ENCODE data around the gene CASQ1.
A peak's percentile ranks its signal among the peaks of the same experiment; 100 is the strongest.

The CASQ1 gene

DNA sequence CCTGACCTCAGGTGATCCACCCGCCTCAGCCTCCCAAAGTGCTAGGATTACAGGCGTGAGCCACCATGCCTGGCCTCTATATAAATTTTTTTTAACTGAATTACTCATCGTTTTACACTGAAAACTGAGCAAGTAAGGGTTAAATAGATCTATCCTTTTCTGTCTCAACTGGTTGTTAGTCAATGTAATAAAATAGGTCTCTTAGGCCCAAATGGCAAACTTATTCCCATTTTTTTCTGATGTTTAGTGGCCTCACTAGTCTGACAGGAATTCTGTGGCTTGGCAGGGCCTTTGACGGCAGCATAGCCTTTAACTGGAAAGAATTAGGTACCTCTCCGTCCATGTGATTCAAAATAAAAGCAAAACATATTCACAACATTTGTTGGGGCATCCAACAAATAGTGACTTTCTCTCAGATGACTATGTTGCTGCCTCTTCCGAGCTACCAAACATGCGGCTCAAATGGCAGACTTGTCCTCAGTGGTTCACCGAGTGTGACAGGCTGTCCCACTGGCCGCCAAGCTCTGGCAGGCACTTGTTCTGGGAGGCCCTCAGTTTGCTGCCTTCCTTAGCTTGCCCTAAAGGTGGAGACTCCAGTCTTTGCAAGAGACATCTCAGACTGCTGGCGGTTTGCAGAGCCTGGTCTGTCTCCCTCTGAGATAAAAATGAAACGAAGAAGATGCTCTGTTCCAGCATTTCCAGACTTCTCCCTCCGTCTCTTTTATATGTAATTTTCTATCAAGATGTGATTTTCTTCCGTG lies 21.6 kb upstream of the CASQ1 start:
- no peak for DNase-seq (ENCODE audit: low read depth)
- H3K36me3 ChIP-seq (ENCODE audit: control insufficient read depth, insufficient read depth, low read length, severe bottlenecking) = no peaks in the 10 kb centered on the region
- peak overlapping the region; percentile 34 for H3K4me3 ChIP-seq (ENCODE audit: low read length)
- H3K27me3 ChIP-seq (replicated peaks; ENCODE audit: control insufficient read depth, insufficient read depth, low read length) = peaks cover 12% of the 10 kb centered on the region
- H3K9me3 ChIP-seq (ENCODE audit: control insufficient read depth, low read length) = no peaks in the 10 kb centered on the region
- peaks cover 33% of the 10 kb centered on the region for H3K4me1 ChIP-seq (ENCODE audit: control insufficient read depth, insufficient read depth, low read length)
- peak overlapping the region; percentile 1 for H3K9ac ChIP-seq (ENCODE audit: low read length)

DNA sequence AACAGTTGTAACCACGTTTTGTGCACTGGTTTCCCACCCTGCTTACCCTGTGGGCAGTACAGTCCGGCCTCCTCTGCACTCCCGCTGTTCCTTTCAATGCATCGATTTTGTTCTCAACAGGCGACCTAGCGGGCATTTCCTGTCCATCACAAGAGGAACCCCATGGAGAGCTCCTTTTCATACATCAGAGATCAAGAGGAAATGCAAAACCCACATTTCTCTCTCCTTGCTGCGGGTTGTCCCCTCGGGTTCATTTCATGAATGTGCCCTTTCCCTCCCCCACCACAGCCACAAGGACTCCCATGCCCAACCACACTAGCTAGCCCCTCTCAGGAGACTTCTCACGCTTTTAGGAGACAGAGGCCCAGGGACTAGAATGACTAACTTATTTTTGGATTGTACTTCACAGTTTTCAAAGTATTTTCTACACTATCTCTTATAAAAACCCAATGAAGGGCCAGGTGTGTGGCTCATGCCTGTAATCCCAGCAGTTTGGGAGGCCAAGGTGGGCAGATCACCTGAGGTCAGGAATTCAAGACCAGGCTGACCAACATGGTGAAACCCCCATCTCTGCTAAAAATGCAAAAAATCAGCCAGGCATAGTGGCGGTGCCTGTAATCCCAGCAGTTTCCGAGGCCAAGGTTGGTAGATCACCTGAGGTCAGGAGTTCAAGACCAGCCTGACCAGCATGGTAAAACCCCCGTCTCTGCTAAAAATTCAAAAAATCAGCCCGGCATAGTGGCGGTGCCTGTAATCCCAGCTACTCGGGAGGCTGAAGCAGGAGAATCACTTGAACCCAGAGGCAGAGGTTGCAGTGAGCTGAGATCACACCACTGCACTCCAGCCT lies 20.6 kb upstream of the CASQ1 start:
- Histone ChIP-seq H3K9ac (ENCODE audit: low read length) (peak overlapping the region; percentile 1), H3K27me3 (replicated peaks; ENCODE audit: control insufficient read depth, insufficient read depth, low read length) (peaks cover 17% of the 10 kb centered on the region), H3K4me1 (ENCODE audit: control insufficient read depth, insufficient read depth, low read length) (peaks cover 36% of the 10 kb centered on the region), H3K36me3 (ENCODE audit: control insufficient read depth, insufficient read depth, low read length, severe bottlenecking) (no peaks in the 10 kb centered on the region), H3K4me3 (ENCODE audit: low read length) (peak overlapping the region; percentile 34), H3K9me3 (ENCODE audit: control insufficient read depth, low read length) (no peaks in the 10 kb centered on the region)
- no peak for DNase-seq (ENCODE audit: low read depth)

DNA sequence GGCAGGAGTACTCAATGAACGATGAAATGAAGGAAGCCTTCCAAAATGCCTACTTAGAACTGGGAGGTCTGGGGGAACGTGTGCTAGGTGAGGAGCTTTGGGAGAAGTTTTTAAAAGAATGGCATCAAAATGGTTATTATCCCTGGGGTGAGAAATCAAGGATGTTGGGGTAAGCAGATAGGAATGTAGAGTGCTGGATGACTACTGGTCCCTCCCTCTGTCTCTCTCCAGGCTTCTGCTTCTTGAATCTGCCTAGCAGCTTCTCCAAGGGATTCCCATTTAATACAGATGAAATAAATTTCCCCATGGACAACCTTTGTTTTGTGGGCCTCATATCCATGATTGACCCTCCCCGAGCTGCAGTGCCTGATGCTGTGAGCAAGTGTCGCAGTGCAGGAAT lies 19.0 kb upstream of the CASQ1 start:
- no peaks in the 10 kb centered on the region for H3K9me3 ChIP-seq (ENCODE audit: control insufficient read depth, low read length)
- no peaks in the 10 kb centered on the region for H3K36me3 ChIP-seq (ENCODE audit: control insufficient read depth, insufficient read depth, low read length, severe bottlenecking)
- no peak overlapping the region for H3K4me3 ChIP-seq (ENCODE audit: low read length)
- peaks cover 42% of the 10 kb centered on the region for H3K4me1 ChIP-seq (ENCODE audit: control insufficient read depth, insufficient read depth, low read length)
- peaks cover 14% of the 10 kb centered on the region for H3K27me3 ChIP-seq (replicated peaks; ENCODE audit: control insufficient read depth, insufficient read depth, low read length)
- DNase-seq (ENCODE audit: low read depth) = peak; percentile 23
- no peak overlapping the region for H3K9ac ChIP-seq (ENCODE audit: low read length)

GRCh38 chr1:160171980-160172379 lies 18.4 kb upstream of the CASQ1 start:
- DNase-seq (ENCODE audit: low read depth) = no peak
- Histone ChIP-seq H3K4me1 (ENCODE audit: control insufficient read depth, insufficient read depth, low read length) (peaks cover 46% of the 10 kb centered on the region), H3K36me3 (ENCODE audit: control insufficient read depth, insufficient read depth, low read length, severe bottlenecking) (no peaks in the 10 kb centered on the region), H3K4me3 (ENCODE audit: low read length) (no peak overlapping the region), H3K27me3 (replicated peaks; ENCODE audit: control insufficient read depth, insufficient read depth, low read length) (peaks cover 11% of the 10 kb centered on the region), H3K9me3 (ENCODE audit: control insufficient read depth, low read length) (no peaks in the 10 kb centered on the region), H3K9ac (ENCODE audit: low read length) (no peak overlapping the region)

- peaks cover 31% of the 10 kb centered on the region for H3K27me3 ChIP-seq (replicated peaks; ENCODE audit: control insufficient read depth, insufficient read depth, low read length)
- peaks cover 21% of the 10 kb centered on the region for H3K4me1 ChIP-seq (ENCODE audit: control insufficient read depth, insufficient read depth, low read length)
- H3K9me3 ChIP-seq (ENCODE audit: control insufficient read depth, low read length) = no peaks in the 10 kb centered on the region
- H3K4me3 ChIP-seq (ENCODE audit: low read length) = no peak overlapping the region
- H3K9ac ChIP-seq (ENCODE audit: low read length) = no peak overlapping the region
- H3K36me3 ChIP-seq (ENCODE audit: control insufficient read depth, insufficient read depth, low read length, severe bottlenecking) = no peaks in the 10 kb centered on the region
- no peak for DNase-seq (ENCODE audit: low read depth)
Observed at GRCh38 chr1:160177231-160177630, 13.1 kb upstream of the CASQ1 start.

DNA sequence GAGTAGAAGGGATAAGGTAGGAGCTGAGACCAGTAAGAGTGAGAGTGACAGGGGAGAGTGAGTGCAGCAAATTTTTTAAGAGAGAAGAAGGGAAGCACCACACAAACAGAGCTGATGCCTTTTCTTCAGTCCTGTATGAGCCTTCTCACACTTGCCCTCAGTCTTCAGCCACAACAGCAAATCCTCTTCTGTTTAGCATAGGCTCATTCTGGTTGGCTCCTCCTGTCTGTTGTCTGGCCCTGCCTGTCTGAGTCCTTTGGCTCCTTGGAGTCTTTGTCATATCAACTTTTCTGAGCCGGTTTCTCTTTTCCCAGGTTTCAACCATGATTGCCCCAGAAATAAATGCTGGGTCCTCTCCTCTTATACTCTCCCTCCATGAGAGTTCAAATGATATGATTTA lies 12.7 kb upstream of the CASQ1 start:
- Histone ChIP-seq H3K27me3 (replicated peaks; ENCODE audit: control insufficient read depth, insufficient read depth, low read length) (peaks cover 31% of the 10 kb centered on the region), H3K9me3 (ENCODE audit: control insufficient read depth, low read length) (no peaks in the 10 kb centered on the region), H3K4me3 (ENCODE audit: low read length) (no peak overlapping the region), H3K4me1 (ENCODE audit: control insufficient read depth, insufficient read depth, low read length) (peaks cover 21% of the 10 kb centered on the region), H3K36me3 (ENCODE audit: control insufficient read depth, insufficient read depth, low read length, severe bottlenecking) (no peaks in the 10 kb centered on the region), H3K9ac (ENCODE audit: low read length) (no peak overlapping the region)
- DNase-seq (ENCODE audit: low read depth) = no peak

- Histone ChIP-seq H3K36me3 (ENCODE audit: control insufficient read depth, insufficient read depth, low read length, severe bottlenecking) (no peaks in the 10 kb centered on the region), H3K4me1 (ENCODE audit: control insufficient read depth, insufficient read depth, low read length) (peaks cover 21% of the 10 kb centered on the region), H3K4me3 (ENCODE audit: low read length) (no peak overlapping the region), H3K27me3 (replicated peaks; ENCODE audit: control insufficient read depth, insufficient read depth, low read length) (peaks cover 26% of the 10 kb centered on the region), H3K9me3 (ENCODE audit: control insufficient read depth, low read length) (no peaks in the 10 kb centered on the region), H3K9ac (ENCODE audit: low read length) (no peak overlapping the region)
- DNase-seq (ENCODE audit: low read depth) = no peak
Observed at GRCh38 chr1:160178731-160179130, 11.6 kb upstream of the CASQ1 start.

DNA sequence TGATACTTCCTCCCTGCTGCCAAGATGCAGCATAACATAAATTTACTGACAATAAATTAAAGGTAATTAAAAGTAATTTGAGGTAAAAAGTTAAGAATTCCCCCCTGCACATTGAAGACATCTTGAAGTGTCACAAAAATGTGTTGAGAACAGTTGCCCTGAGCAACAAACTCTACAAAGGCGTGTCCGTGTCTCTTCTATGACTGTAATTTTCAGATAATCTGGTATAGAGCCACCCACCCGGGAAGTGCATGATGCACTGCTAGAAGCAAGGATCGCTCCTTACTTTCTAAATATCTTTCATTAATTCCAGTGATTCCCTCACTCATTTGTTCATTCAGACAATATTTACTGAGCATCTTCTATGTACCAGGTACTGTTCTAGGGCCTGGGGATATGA lies 11.0 kb upstream of the CASQ1 start:
- Histone ChIP-seq H3K36me3 (ENCODE audit: control insufficient read depth, insufficient read depth, low read length, severe bottlenecking) (no peaks in the 10 kb centered on the region), H3K4me1 (ENCODE audit: control insufficient read depth, insufficient read depth, low read length) (peaks cover 21% of the 10 kb centered on the region), H3K9ac (ENCODE audit: low read length) (no peak overlapping the region), H3K9me3 (ENCODE audit: control insufficient read depth, low read length) (no peaks in the 10 kb centered on the region), H3K27me3 (replicated peaks; ENCODE audit: control insufficient read depth, insufficient read depth, low read length) (peaks cover 20% of the 10 kb centered on the region), H3K4me3 (ENCODE audit: low read length) (no peak overlapping the region)
- DNase-seq (ENCODE audit: low read depth) = no peak

DNA sequence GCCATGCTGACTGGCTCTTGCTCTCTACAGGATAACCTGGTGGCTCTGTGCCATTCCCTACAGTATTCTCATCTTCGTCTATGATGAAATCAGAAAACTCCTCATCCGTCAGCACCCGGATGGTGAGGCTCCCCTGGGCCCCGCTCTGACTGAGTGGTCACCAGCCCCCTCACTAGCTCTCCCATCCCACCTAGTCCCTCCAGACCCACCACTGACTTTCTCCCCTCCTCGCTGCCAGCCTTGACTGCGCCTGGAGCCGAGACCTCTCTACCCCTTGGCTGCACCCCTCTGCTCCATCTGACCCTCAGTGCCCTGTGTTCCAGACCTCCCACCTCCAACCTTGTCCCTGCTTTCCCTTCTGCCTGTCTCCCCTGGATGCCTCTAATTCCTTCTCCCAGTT lies 4.1 kb upstream of the CASQ1 start:
- H3K9me3 ChIP-seq (ENCODE audit: control insufficient read depth, low read length) = no peaks in the 10 kb centered on the region
- no peaks in the 10 kb centered on the region for H3K36me3 ChIP-seq (ENCODE audit: control insufficient read depth, insufficient read depth, low read length, severe bottlenecking)
- no peak overlapping the region for H3K9ac ChIP-seq (ENCODE audit: low read length)
- H3K27me3 ChIP-seq (replicated peaks; ENCODE audit: control insufficient read depth, insufficient read depth, low read length) = peaks cover 30% of the 10 kb centered on the region
- H3K4me3 ChIP-seq (ENCODE audit: low read length) = no peak overlapping the region
- H3K4me1 ChIP-seq (ENCODE audit: control insufficient read depth, insufficient read depth, low read length) = peaks cover 6% of the 10 kb centered on the region
- DNase-seq (ENCODE audit: low read depth) = no peak

- H3K9ac ChIP-seq (ENCODE audit: low read length) = no peak overlapping the region
- no peak overlapping the region for H3K4me3 ChIP-seq (ENCODE audit: low read length)
- H3K4me1 ChIP-seq (ENCODE audit: control insufficient read depth, insufficient read depth, low read length) = peaks cover 6% of the 10 kb centered on the region
- H3K36me3 ChIP-seq (ENCODE audit: control insufficient read depth, insufficient read depth, low read length, severe bottlenecking) = no peaks in the 10 kb centered on the region
- no peaks in the 10 kb centered on the region for H3K9me3 ChIP-seq (ENCODE audit: control insufficient read depth, low read length)
- H3K27me3 ChIP-seq (replicated peaks; ENCODE audit: control insufficient read depth, insufficient read depth, low read length) = peaks cover 30% of the 10 kb centered on the region
- no peak for DNase-seq (ENCODE audit: low read depth)
Observed at GRCh38 chr1:160186729-160187128, 3.6 kb upstream of the CASQ1 start.

DNA sequence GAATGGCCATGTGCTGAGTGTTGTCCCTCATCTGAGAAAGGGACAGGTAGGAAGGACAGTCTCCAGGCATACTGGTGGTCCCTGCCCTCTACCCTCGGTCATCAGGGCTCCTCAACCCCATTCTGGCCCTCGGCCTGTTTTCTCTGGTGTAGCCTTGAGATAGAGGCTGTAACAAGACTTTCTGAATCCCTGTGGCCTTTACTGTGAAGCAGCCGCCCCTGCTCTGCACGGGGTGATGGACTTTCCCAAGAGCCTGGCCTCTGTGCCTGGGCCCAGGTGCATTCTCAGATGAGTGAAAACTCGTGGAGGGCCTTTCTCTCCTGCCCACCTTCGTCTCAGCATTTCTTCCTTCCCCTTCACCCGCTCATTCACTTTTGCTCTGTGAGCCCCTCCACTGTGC lies 3.0 kb upstream of the CASQ1 start:
- Histone ChIP-seq H3K4me3 (ENCODE audit: low read length) (no peak overlapping the region), H3K9me3 (ENCODE audit: control insufficient read depth, low read length) (no peaks in the 10 kb centered on the region)

More for the DNA sequence above, 3.0 kb upstream of the CASQ1 start:
- DNase-seq (ENCODE audit: low read depth) = no peak
- Histone ChIP-seq H3K4me1 (ENCODE audit: control insufficient read depth, insufficient read depth, low read length) (peaks cover 6% of the 10 kb centered on the region), H3K36me3 (ENCODE audit: control insufficient read depth, insufficient read depth, low read length, severe bottlenecking) (no peaks in the 10 kb centered on the region), H3K27me3 (replicated peaks; ENCODE audit: control insufficient read depth, insufficient read depth, low read length) (peaks cover 25% of the 10 kb centered on the region), H3K9ac (ENCODE audit: low read length) (no peak overlapping the region)

All from adipocyte (in vitro differentiated cells).